ENCODE data around the gene GNG4. TPM values are rescaled to one million over a fixed set of nuclear protein-coding genes. Genes with fewer than 3 reads are reported as not detected.

The GNG4 gene
- total RNA-seq, 1 experiment from 2014 or later: 34.4 TPM

DNA sequence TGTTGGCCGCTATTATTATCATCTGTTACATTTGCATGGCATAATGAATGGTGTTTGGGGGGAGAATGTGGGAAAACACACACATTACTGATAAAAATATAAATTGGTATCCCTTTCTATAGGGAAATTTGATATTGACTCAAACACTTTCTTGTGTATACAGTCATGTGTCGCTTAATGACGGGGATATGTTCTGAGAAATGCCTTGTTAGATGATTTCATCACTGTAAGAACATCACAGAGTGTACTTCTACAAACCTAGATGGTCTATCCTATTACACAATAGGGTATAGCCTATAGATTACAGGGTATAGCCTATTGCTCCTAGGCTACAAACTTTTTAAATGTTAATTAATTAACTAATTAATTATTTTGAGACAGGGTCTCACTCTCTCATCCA is 78.1 kb downstream of the GNG4 start:
- no peak overlapping the region for H3K4ac ChIP-seq (ENCODE audit: low read depth, low read length)
- no peaks in the 10 kb centered on the region for H4K20me1 ChIP-seq (ENCODE audit: control insufficient read depth, insufficient read depth, insufficient read length)
- H3K79me2 ChIP-seq (ENCODE audit: insufficient read depth, low read length): no peaks in the 10 kb centered on the region
- H3K23ac ChIP-seq (ENCODE audit: insufficient read length, low read depth, low read length): no peak overlapping the region
- H2BK15ac ChIP-seq (ENCODE audit: low read depth, low read length): no peak overlapping the region
- H3K9ac ChIP-seq (ENCODE audit: extremely low read depth, insufficient read length, low read length): no peak overlapping the region
- no peak overlapping the region for H3T11ph ChIP-seq (ENCODE audit: low read length)
- H2BK5ac ChIP-seq (ENCODE audit: insufficient read length, low read length): no peak overlapping the region
- no peak overlapping the region for H3K56ac ChIP-seq (ENCODE audit: insufficient read length, low read depth, low read length)
- no CpG with 5 or more reads among the region's 3 CpGs for WGBS (ENCODE audit: extremely low coverage, insufficient read length, low lambda C conversion rate)
- H2BK120ac ChIP-seq (ENCODE audit: low read depth, low read length, poor library complexity, severe bottlenecking): no peak overlapping the region
- H3K14ac ChIP-seq (ENCODE audit: insufficient read depth, low read length): no peak overlapping the region
- H3K27ac ChIP-seq (ENCODE audit: insufficient read length, low read depth, low read length): no peak overlapping the region
- no peak overlapping the region for H3K4me2 ChIP-seq (ENCODE audit: insufficient read depth, insufficient read length, low read length)
- no peak overlapping the region for H2AFZ ChIP-seq (ENCODE audit: low read length)
- TF ChIP-seq CTCF (conservative IDR thresholded peaks at IDR 0.05): no peak
- H3K27me3 ChIP-seq (ENCODE audit: insufficient read depth, low read length): no peaks in the 10 kb centered on the region
- H3K79me1 ChIP-seq (ENCODE audit: insufficient read depth, low read depth, low read length, poor library complexity, severe bottlenecking): no peaks in the 10 kb centered on the region
- H4K8ac ChIP-seq (replicated peaks; ENCODE audit: insufficient read length, low read depth, low read length): no peak overlapping the region
- no peak overlapping the region for H2AK5ac ChIP-seq (ENCODE audit: insufficient read length, low read length)
- DNase-seq: no peak
- Mint-ChIP-seq H3K27ac (no peak overlapping the region), H3K4me3 (no peak overlapping the region), H3K9me3 (no peaks in the 10 kb centered on the region), H3K27me3 (ENCODE audit: low read depth) (no peaks in the 10 kb centered on the region), H3K36me3 (ENCODE audit: insufficient read depth in 1 of 3, low read depth in 3 of 3) (peaks cover 3 to 8% (median 6%) of the 10 kb centered on the region in 3 experiments; a peak in 6 of 7 replicates), H3K4me1 (no peaks in the 10 kb centered on the region)
- H3K9me3 ChIP-seq (ENCODE audit: control insufficient read depth, low read depth, low read length): no peaks in the 10 kb centered on the region
- no peak overlapping the region for H4K91ac ChIP-seq (ENCODE audit: insufficient read length, low read depth, low read length)
- H2BK20ac ChIP-seq (ENCODE audit: low read depth, low read length, poor library complexity, severe bottlenecking): no peak overlapping the region
- no peaks in the 10 kb centered on the region for H3K4me1 ChIP-seq (ENCODE audit: insufficient read depth, low read length)
- H2BK12ac ChIP-seq (ENCODE audit: insufficient read length, low read depth, low read length): no peak overlapping the region
- no peak overlapping the region for H4K5ac ChIP-seq (ENCODE audit: insufficient read length, low read depth, low read length)
- H3K18ac ChIP-seq (ENCODE audit: insufficient read length, low read depth, low read length): no peak overlapping the region
- no peaks in the 10 kb centered on the region for H3K23me2 ChIP-seq (ENCODE audit: insufficient read length, low read depth, low read length, poor library complexity, severe bottlenecking)
